ENCODE measurements around the gene OR52K1.

Gene OR52K1

DNA sequence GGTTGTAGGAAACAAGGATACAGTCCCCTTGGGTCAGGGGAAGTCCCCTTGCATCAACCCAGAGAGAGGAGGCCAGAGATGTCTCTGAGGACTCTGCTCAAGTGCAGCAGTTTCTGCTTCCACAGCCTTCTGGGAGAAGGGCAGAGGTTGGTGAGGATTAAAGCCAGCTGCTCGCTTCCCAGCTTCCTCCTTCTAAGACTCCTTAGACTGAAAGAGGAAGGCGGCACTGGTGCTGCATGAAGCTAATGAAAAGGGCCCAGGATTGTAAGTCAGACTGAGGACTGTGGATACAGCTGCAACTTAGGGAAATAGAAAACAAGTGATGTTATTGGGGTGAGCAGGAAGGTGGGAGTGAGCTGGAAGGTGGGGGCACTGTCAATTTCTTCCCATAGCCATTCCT, at the start of gene OR52K1:
OR52K1 (plus strand) TSS at position 202 of the 400 bp plus-strand sequence. CDS start 6,255 bp downstream, outside the sequence.
- H3K4me3 ChIP-seq (ENCODE audit: low read depth, low read length), result no peak within 1 kb of the TSS
- DNase-seq (ENCODE audit: low read depth), result no peak
- TF ChIP-seq, protein P1, sequence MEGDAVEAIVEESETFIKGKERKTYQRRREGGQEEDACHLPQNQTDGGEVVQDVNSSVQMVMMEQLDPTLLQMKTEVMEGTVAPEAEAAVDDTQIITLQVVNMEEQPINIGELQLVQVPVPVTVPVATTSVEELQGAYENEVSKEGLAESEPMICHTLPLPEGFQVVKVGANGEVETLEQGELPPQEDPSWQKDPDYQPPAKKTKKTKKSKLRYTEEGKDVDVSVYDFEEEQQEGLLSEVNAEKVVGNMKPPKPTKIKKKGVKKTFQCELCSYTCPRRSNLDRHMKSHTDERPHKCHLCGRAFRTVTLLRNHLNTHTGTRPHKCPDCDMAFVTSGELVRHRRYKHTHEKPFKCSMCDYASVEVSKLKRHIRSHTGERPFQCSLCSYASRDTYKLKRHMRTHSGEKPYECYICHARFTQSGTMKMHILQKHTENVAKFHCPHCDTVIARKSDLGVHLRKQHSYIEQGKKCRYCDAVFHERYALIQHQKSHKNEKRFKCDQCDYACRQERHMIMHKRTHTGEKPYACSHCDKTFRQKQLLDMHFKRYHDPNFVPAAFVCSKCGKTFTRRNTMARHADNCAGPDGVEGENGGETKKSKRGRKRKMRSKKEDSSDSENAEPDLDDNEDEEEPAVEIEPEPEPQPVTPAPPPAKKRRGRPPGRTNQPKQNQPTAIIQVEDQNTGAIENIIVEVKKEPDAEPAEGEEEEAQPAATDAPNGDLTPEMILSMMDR (conservative IDR thresholded peaks at IDR 0.05; ENCODE audit: low read depth, low read length), result no peak

DNA sequence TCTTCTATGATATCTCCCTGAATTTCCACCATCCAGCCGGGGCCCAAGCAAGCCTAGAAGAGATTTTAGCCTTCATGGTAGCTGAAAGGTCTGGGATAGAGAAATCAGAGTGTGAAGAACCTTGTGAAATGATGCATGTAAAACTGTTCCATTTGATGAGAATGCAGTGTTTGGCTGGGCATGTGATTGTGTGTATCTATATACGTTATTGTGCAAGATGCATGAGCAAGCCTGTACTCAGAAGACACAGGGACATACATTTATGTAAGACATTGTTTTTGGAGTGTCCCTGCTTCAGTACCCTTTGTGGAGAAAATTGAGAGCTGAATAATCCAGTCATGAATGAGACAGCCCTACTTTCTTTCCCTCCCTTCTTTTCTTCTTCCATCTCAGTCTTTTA, 48.6 kb upstream of the OR52K1 start:
- H3K4me3 ChIP-seq (ENCODE audit: low read depth, low read length), result no peak overlapping the region
- no peak for DNase-seq (ENCODE audit: low read depth)
- TF ChIP-seq, protein P1 (conservative IDR thresholded peaks at IDR 0.05; ENCODE audit: low read depth, low read length), result no peak

DNA sequence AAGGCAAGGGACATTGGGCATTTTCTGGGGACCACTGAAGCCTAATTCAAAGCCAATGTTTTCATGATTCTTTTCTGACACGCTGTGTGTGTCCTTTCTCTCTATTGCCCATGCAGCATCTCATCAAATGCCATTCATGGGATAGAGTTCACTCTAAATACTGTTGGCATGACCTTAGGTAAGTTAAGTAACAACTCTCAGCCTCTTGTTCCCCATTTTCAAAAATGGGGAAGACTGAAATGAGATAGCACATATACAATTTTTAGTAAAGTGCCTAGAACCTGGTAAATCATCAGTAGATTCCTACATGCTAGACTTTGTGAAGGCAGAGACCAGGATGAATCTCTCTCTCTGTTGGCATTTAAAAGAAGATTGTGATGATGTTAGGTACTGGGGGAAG, 46.0 kb upstream of the OR52K1 start:
- no peak overlapping the region for H3K4me3 ChIP-seq (ENCODE audit: low read depth, low read length)
- no peak for DNase-seq (ENCODE audit: low read depth)
- TF ChIP-seq, protein P1 (conservative IDR thresholded peaks at IDR 0.05; ENCODE audit: low read depth, low read length), result no peak

DNA sequence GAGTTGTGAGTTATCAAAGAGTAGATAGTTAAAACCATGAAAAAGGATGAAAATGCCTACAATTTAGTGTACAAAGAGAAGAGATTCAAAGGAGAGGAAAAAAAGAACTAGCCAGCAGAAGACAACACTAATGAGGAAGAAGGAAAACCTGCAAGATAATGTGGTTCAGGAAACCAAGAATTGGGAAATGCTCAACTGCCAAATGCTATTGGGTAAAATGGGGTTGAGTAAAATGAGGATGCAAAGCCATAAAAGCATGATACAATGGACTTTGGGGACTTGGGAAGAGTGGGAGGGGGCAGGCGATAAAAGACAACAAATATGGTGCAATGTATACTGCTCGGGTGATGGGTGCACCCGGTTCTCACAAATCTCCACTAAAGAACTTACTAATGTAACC, 40.9 kb upstream of the OR52K1 start:
- no peak overlapping the region for H3K4me3 ChIP-seq (ENCODE audit: low read depth, low read length)
- DNase-seq (ENCODE audit: low read depth), result no peak
- TF ChIP-seq, protein P1 (conservative IDR thresholded peaks at IDR 0.05; ENCODE audit: low read depth, low read length), result no peak

DNA sequence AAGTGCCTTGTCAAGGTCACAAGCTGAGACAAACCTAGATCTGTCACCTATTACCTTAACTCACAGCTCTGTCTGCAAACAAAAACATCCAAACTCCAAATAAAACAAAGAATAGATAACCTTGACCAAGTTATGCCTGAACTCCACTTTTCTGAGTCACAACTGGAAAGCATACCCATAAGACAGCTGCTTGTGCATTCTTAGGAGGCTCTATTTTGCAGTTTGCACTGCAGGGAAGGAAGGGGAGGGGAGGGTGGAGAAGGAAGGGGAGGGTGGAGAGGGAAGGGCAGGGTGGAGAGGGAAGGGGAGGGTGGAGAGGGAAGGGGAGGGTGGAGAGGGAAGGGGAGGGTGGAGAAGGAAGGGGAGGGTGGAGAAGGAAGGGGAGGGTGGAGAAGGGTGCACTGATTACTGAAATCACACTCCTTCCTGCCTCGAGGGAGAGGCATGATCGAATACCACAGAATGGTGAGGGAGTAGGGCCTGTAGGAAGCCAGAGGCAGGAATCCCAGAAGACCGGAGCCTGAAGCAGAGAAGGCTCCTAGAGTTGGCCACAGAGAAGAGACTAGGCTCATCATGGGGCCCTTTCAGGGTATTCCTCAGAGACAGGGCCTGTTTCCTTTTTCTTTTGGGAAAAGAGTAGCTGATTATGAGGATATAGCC, 39.1 kb upstream of the OR52K1 start:
- TF ChIP-seq, protein P1 (conservative IDR thresholded peaks at IDR 0.05; ENCODE audit: low read depth, low read length), result no peak
- no peak for DNase-seq (ENCODE audit: low read depth)
- H3K4me3 ChIP-seq (ENCODE audit: low read depth, low read length), result no peak overlapping the region

DNA sequence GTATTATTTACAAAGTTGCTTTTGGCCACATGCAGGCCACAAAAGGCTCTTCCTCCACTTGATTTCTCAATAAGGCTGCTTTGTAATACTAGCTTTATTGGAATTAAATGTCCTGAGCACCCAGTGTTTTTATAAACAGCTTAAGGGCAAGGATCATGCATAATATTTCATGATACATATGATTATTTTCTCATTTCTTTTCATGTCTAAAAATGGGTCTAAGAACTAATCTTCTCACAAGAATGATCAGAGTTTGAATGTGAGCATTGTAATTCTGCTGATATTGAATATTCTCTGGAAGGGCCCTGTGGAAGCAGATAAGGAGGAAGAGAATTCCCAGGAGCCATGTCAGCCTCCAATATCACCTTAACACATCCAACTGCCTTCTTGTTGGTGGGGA, 33.5 kb upstream of the OR52K1 start, which contains the start of gene OR52K2:
OR52K2 (plus strand) TSS at position 301 of the 400 bp plus-strand sequence; CDS start at position 346, 45 bp downstream.
- no peak within 1 kb of the TSS for H3K4me3 ChIP-seq (ENCODE audit: low read depth, low read length)
- no peak for DNase-seq (ENCODE audit: low read depth)
- TF ChIP-seq, protein P1 (conservative IDR thresholded peaks at IDR 0.05; ENCODE audit: low read depth, low read length), result no peak

DNA sequence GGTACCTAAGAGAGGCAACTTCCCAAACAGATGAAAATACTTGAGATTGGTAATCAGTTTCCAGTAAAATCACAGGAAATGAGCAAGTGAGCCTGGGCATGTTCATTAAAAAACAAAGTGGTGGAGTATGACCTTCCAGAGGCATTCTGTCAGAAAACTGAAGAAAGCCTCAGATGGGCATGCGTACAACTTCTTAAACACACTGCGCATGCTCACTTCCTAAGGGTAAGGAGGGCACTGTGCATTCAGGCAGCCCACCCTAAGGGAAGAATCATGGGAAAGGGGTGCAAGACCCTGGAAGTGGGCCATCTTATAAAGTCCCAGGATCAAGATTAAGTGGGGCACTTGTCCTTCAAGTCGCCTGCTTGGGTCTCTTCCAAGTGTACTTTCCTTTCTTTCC, 29.3 kb upstream of the OR52K1 start:
- no peak for DNase-seq (ENCODE audit: low read depth)
- H3K4me3 ChIP-seq (ENCODE audit: low read depth, low read length), result no peak overlapping the region
- TF ChIP-seq, protein P1 (conservative IDR thresholded peaks at IDR 0.05; ENCODE audit: low read depth, low read length), result no peak

Measured in choroid plexus epithelial cell (primary cell).